Heart left ventricle (tissue), 16 donors: Measurements from ENCODE around the gene MT1A. TPM values are rescaled to one million over a fixed set of nuclear protein-coding genes. Genes with fewer than 3 reads are reported as not detected.
A peak's percentile ranks its signal among the peaks of the same experiment; 100 is the strongest.

ENCODE experiments used
- ATAC-seq, 4 donors: fragments of 200-7000 bp; cut with Tn5 transposase; one replicate each; pipeline ENCODE4 v1.9.1; 2020 to 2022; ENCODE audit warnings: moderate library complexity in 4 of 4, mild to moderate bottlenecking in 3 of 4, moderate number of reproducible peaks in 1 of 4
- DNase-seq, 5 donors: peaks; one replicate each; pipeline ENCODE4 v3.0.0-alpha.2; 2020
- H3K27ac ChIP-seq, 12 donors: fragments of 200-600 bp; sonication (generic) in 4 of 12; one replicate each; pipeline versions ENCODE4 v1.5.0 to v1.8.0; 2016 to 2022; ENCODE audit warnings: mild to moderate bottlenecking in 2 of 12
- H3K27me3 ChIP-seq, 9 donors: fragments of 200-600 bp; sonication (generic) in 2 of 9; one replicate each; pipeline versions ENCODE4 v1.5.1 to v1.8.0; 2016 to 2022; ENCODE audit warnings: mild to moderate bottlenecking in 3 of 9
- H3K36me3 ChIP-seq, 9 donors: fragments of 200-600 bp; sonication (generic) in 2 of 9; one replicate each; pipeline versions ENCODE4 v1.5.0 to v1.8.0; 2018 to 2022; ENCODE audit warnings: mild to moderate bottlenecking in 2 of 9
- H3K4me1 ChIP-seq, 12 donors: fragments of 200-600 bp; sonication (generic) in 4 of 12; one replicate each; pipeline versions ENCODE4 v1.5.0 to v1.8.0; 2016 to 2022; ENCODE audit warnings: mild to moderate bottlenecking in 3 of 12
- H3K4me3 ChIP-seq, 12 donors: fragments of 200-600 bp; sonication (generic) in 4 of 12; one replicate each; pipeline versions ENCODE4 v1.5.0 to v1.8.0; 2017 to 2022; ENCODE audit warnings: mild to moderate bottlenecking in 9 of 12, moderate library complexity in 4 of 12
- H3K9me3 ChIP-seq, 12 donors: fragments of 200-600 bp; sonication (generic) in 4 of 12; one replicate each; pipeline versions ENCODE4 v1.5.0 to v1.8.0; 2016 to 2022; ENCODE audit warnings: mild to moderate bottlenecking in 1 of 12
- CTCF ChIP-seq, 12 donors: fragments of 200-600 bp; sonication (generic) in 4 of 12; IDR thresholded peaks; one replicate each; pipeline versions ENCODE4 v1.5.0 to v1.8.0; 2018 to 2022; ENCODE audit warnings: antibody characterized with exemption in 12 of 12, mild to moderate bottlenecking in 5 of 12
- POLR2A ChIP-seq, 2 donors: fragments of 450-650 bp; IDR thresholded peaks; one replicate each; pipeline ENCODE4 v1.6.1; 2017; ENCODE audit warnings: antibody characterized with exemption in 2 of 2, mild to moderate bottlenecking in 2 of 2, moderate library complexity in 2 of 2
- WGBS, 4 donors: extraction: QIAGEN DNeasy Blood & Tissue Kit in 2 of 4; methylation state at CpG; one replicate each; pipeline versions ENCODE4 v1.1.5 to v1.1.7; 2013 to 2018; 5-methylcytosine and 5-hydroxymethylcytosine counted together
- intact Hi-C, 10 donors: fragments of 100-400 bp; cut with DNase I; formaldehyde crosslinking; loops; one replicate each; pipeline versions ENCODE4 v1.11.1 to v1.14.2; 2022
- polyA plus RNA-seq, 2 donors: library from polyadenylated mRNA; stranded (reverse); fragments of 200-250 nt; gene quantifications; one replicate each; pipeline ENCODE4 v1.2.3, GENCODE V29; 2013
- total RNA-seq, 9 donors: library from RNA; depleted of rRNA in 2 of 9; stranded (reverse); fragments of >200 nt in 2 of 9; fragmentation: NEBNext Ultra II Directional in 3 of 9; extraction: Animal tissue kit (Norgen Biotek cat#: 25700) in 3 of 9; gene quantifications; one replicate each; pipeline versions ENCODE4 v1.1.0 to v1.2.4, GENCODE V29; 2016 to 2023
- donor health status: ischemic (EF 13 %, LVEDD 7.1; RV severe dilation, severe dysfunction).
- donor health status: healthy with polysubstance abuse.
- donor health status: DM: no; HTN: yes; CAD: no.
- donor health status: DM: no; HTN: no; CAD: no.
- donor health status: ischemic (EF 25% LVEDD 6.9; RV normal size, moderate dysfunction).
- donor health status: ischemic (EF 25% LVEDD 5.7; RV mildly dilated, moderate dysfunction).
- donor health status: healthy.
- donor health status: DM: yes; HTN: yes; CAD: no.
- donor health status: ischemic (EF 35%, LVEDD 5.7; RV mildly dilated, moderate dysfunction).
- donor health status: nonischemic (EF 11% LVEDD 7.7; RV severe dilation, severe dysfunction).
- donor health status: DM: yes; HTN: yes; CAD: no.
- donor health status: PGD.
- donor health status: ischemic (EF 29% LVEDD 5.4; RV normal size, mild dysfunction).
- donor health status: nonischemic (EF 23%, LVEDD 6.1; RV moderate dilation, normal function).

Gene MT1A
- total and polyA plus RNA-seq, 11 donors: 0.92 to 43.3 (median 4.0) TPM

GRCh38 chr16:56684256-56684925 is 45.9 kb downstream of the MT1A start:
- no peak for DNase-seq
- Histone ChIP-seq H3K4me1 (peaks cover 0 to 51% (median 23%) of the 10 kb centered on the region in 12 donors), H3K9me3 (peaks cover 0 to 9% (median 0%) of the 10 kb centered on the region in 12 donors), H3K36me3 (no peaks in the 10 kb centered on the region), H3K27me3 (no peaks in the 10 kb centered on the region), H3K27ac (peak overlapping the region in 7 of 12 donors; percentile 9 to 88 (median 53)), H3K4me3 (peak overlapping the region in 2 of 12 donors; percentile 63 to 68)
- intact Hi-C loops: loop anchor here in 7 of 10 donors (5.0 kb wide), 4 partner anchors 47 to 162 kb away; partner anchors contain the start of genes MT2A (in 6 of the 7), BBS2 (in 1 of the 7), MT1A (in 1 of the 7) and MT1E (in 1 of the 7)
- TF ChIP-seq CTCF (IDR thresholded peaks at IDR 0.05): no peak
- TF ChIP-seq POLR2A (IDR thresholded peaks at IDR 0.05): no peak
- 69 to 84% (median 79%) methylated on average over 4 of the region's 4 CpGs for WGBS, 4 donors
- no peak for ATAC-seq

- H3K4me3 ChIP-seq: peak overlapping the region in 1 of 12 donors; percentile 68
- no peaks in the 10 kb centered on the region for H3K27me3 ChIP-seq
- DNase-seq (no peak), ATAC-seq (peak in 1 of 4 donors; percentile 8)
- H3K4me1 ChIP-seq: peaks cover 0 to 47% (median 22%) of the 10 kb centered on the region in 12 donors
- intact Hi-C loops: loop anchor here in 7 of 10 donors (5.0 kb wide), 4 partner anchors 48 to 163 kb away; partner anchors contain the start of genes MT2A (in 6 of the 7), BBS2 (in 1 of the 7), MT1A (in 1 of the 7) and MT1E (in 1 of the 7)
- TF ChIP-seq CTCF (IDR thresholded peaks at IDR 0.05) (no peak), POLR2A (IDR thresholded peaks at IDR 0.05) (no peak)
- H3K27ac ChIP-seq: peak overlapping the region in 9 of 12 donors; percentile 9 to 86 (median 42)
- WGBS, 4 donors: 52 to 82% (median 64%) methylated on average over 4 of the region's 4 CpGs
- peaks cover 0 to 9% (median 0%) of the 10 kb centered on the region in 12 donors for H3K9me3 ChIP-seq
- H3K36me3 ChIP-seq: no peaks in the 10 kb centered on the region
These were observed 46.6 kb downstream of the MT1A start for GRCh38 chr16:56684926-56685590.

- intact Hi-C loops: no loop called here
- ATAC-seq (no peak), DNase-seq (no peak)
- no peaks in the 10 kb centered on the region for H3K27me3 ChIP-seq
- no peak overlapping the region for H3K4me3 ChIP-seq
- TF ChIP-seq CTCF (IDR thresholded peaks at IDR 0.05): no peak
- TF ChIP-seq POLR2A (IDR thresholded peaks at IDR 0.05): no peak
- H3K4me1 ChIP-seq: peaks cover 0 to 32% (median 19%) of the 10 kb centered on the region in 12 donors
- H3K9me3 ChIP-seq: peaks cover 0 to 9% (median 0%) of the 10 kb centered on the region in 12 donors
- no peaks in the 10 kb centered on the region for H3K36me3 ChIP-seq
- 92 to 96% (median 95%) methylated on average over 7 of the region's 7 CpGs for WGBS, 4 donors
- no peak overlapping the region for H3K27ac ChIP-seq
These were observed 48.3 kb downstream of the MT1A start for GRCh38 chr16:56686758-56687157.

GRCh38 chr16:56688762-56689161 is 50.3 kb downstream of the MT1A start:
- H3K9me3 ChIP-seq: peaks cover 0 to 9% (median 0%) of the 10 kb centered on the region in 12 donors
- 35 to 50% (median 46%) methylated on average over 1 of the region's 1 CpG for WGBS, 4 donors
- no peaks in the 10 kb centered on the region for H3K36me3 ChIP-seq
- H3K4me3 ChIP-seq: no peak overlapping the region
- ATAC-seq (no peak), DNase-seq (no peak)
- no peak for TF ChIP-seq CTCF (IDR thresholded peaks at IDR 0.05)
- TF ChIP-seq POLR2A (IDR thresholded peaks at IDR 0.05): no peak
- H3K4me1 ChIP-seq: peaks cover 0 to 20% (median 5%) of the 10 kb centered on the region in 12 donors
- H3K27me3 ChIP-seq: no peaks in the 10 kb centered on the region
- intact Hi-C loops: no loop called here
- no peak overlapping the region for H3K27ac ChIP-seq
